ENCODE measurements around the gene NOL9. TPM values are rescaled to one million over a fixed set of nuclear protein-coding genes. Genes with fewer than 3 reads are reported as not detected.

NOL9 gene
- total and polyA plus RNA-seq, 10 of the 15 experiments (the other 5 are each of a cell fraction or from before 2014, with no cell fraction given): 3.9 to 35.9 (median 23.0) TPM

DNA sequence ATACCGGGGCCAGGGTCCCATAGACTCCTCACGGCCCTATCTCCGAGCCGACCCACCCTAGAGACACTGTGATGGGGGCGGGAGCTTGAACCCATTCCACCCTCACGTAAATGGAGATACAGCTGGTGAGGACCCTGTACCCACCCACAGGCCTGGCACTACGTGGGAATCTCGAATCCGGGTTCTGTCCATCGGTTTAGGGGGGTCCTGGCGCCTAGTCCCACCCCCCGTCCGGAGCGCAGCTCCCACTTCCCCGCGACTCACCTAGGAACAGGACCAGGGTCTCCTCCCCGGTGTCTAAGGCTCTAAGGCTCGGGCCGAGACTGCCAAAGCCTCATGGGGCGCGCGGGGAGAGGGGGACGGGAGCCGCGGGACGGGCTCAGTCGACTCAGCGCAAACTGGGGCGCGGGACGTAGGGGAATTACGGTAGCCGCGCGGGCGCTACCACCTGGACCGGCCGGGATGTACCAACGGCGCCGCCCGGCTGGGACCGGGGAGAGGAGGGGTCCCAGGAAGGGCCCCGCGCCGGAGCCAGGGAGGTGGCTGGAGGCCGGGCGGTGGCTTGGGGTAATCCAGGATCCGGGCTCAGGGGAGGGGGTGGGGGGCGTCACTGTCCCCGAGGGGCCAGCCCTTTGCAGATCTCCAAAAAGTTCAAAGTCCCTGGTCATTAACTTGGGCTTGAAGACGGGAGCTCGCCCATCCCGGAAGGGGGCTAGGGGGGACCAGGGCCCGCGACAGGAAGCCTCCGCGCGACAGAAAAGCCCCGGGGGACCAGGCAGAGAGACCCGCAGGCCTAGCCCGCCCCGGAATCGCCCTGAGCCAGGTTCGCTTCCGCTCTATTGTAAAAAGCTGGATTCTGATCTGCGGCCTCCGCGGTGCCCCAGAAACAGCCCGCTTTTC is 63.9 kb downstream of the NOL9 start:
- CTCF ChIA-PET: interaction anchor here (0.6 to 4.9 kb wide), 25 partner anchors 9 to 252 kb away, joined by 3 to 25 read pairs (median 4); partner anchors contain the start of genes NOL9, TAS1R1 and ZBTB48
- FAIRE-seq: no peak
- Histone ChIP-seq H4K20me1 (ENCODE audit: control insufficient read depth, insufficient read depth) (peaks cover 2% of the 10 kb centered on the region; the same call in 1 of the 2 replicates), H3K4me2 (ENCODE audit: control insufficient read depth, insufficient read depth) (peak overlapping the region; percentile 99), H3K27ac (ENCODE audit: control insufficient read depth, insufficient read depth) (peak overlapping the region; percentile 69), H3K4me1 (ENCODE audit: control insufficient read depth, insufficient read depth, low read length) (no peaks in the 10 kb centered on the region), H3K27me3 (replicated peaks in 1 of 2; ENCODE audit: control insufficient read depth in 2 of 2, insufficient read depth in 2 of 2, low read length in 1 of 2) (no peaks in the 10 kb centered on the region; a peak in 2 of 4 replicates), H3K36me3 (ENCODE audit: control insufficient read depth in 2 of 2, insufficient read depth in 2 of 2, low read length in 1 of 2) (no peaks in the 10 kb centered on the region), H3K9me3 (replicated peaks; ENCODE audit: control insufficient read depth, insufficient read depth, low read length) (no peaks in the 10 kb centered on the region), H3K4me3 (peak overlapping the region; percentile 89), H2AFZ (ENCODE audit: control insufficient read depth, low read depth, low read length) (peak overlapping the region; percentile 88), H3K79me2 (ENCODE audit: control insufficient read depth, insufficient read depth, low read length) (no peaks in the 10 kb centered on the region), H3K9ac (ENCODE audit: control insufficient read depth, insufficient read depth, low read length) (peak overlapping the region; percentile 81)
- BruUV-seq (replicated peaks): TSS peak; percentile 91
- POLR2A ChIA-PET: interaction anchor here (0.5 to 0.7 kb wide), 3 partner anchors 33 to 664 kb away, joined by 3 to 5 read pairs (median 3); no protein-coding TSS in a partner anchor
- intact Hi-C loops (cut with micrococcal nuclease; ENCODE audit: unreplicated experiment) (no loop called here), in situ Hi-C loops (cut with MboI) (loop anchor here (5.0 to 25.0 kb wide), 2 partner anchors 147 to 722 kb away; no protein-coding TSS in a partner anchor)
- ATAC-seq: peak; percentile 86
- 6% methylated on average over 62 of the region's 70 CpGs for WGBS (ENCODE audit: insufficient coverage, insufficient replicate concordance, low lambda C conversion rate, missing lambda C conversion rate)
- SMC1A ChIA-PET (ENCODE audit: uncharacterized antibody, unreplicated experiment): interaction anchor here (0.8 to 1.4 kb wide), 4 partner anchors 22 to 89 kb away, joined by 3 read pairs; partner anchors contain the start of gene ZBTB48
- peak; percentile 15 for DNase-seq (ENCODE audit: low read depth, low spot score)
- RAD21 ChIA-PET (ENCODE audit: unreplicated experiment): interaction anchor here (0.6 to 1.8 kb wide), 5 partner anchors 11 to 157 kb away, joined by 3 to 6 read pairs (median 5); no protein-coding TSS in a partner anchor
- TF ChIP-seq, protein P1, sequence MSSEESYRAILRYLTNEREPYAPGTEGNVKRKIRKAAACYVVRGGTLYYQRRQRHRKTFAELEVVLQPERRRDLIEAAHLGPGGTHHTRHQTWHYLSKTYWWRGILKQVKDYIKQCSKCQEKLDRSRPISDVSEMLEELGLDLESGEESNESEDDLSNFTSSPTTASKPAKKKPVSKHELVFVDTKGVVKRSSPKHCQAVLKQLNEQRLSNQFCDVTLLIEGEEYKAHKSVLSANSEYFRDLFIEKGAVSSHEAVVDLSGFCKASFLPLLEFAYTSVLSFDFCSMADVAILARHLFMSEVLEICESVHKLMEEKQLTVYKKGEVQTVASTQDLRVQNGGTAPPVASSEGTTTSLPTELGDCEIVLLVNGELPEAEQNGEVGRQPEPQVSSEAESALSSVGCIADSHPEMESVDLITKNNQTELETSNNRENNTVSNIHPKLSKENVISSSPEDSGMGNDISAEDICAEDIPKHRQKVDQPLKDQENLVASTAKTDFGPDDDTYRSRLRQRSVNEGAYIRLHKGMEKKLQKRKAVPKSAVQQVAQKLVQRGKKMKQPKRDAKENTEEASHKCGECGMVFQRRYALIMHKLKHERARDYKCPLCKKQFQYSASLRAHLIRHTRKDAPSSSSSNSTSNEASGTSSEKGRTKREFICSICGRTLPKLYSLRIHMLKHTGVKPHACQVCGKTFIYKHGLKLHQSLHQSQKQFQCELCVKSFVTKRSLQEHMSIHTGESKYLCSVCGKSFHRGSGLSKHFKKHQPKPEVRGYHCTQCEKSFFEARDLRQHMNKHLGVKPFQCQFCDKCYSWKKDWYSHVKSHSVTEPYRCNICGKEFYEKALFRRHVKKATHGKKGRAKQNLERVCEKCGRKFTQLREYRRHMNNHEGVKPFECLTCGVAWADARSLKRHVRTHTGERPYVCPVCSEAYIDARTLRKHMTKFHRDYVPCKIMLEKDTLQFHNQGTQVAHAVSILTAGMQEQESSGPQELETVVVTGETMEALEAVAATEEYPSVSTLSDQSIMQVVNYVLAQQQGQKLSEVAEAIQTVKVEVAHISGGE (CRISPR knock-in tag; IDR thresholded peaks at IDR 0.05): no peak
- TF ChIP-seq, protein P2, sequence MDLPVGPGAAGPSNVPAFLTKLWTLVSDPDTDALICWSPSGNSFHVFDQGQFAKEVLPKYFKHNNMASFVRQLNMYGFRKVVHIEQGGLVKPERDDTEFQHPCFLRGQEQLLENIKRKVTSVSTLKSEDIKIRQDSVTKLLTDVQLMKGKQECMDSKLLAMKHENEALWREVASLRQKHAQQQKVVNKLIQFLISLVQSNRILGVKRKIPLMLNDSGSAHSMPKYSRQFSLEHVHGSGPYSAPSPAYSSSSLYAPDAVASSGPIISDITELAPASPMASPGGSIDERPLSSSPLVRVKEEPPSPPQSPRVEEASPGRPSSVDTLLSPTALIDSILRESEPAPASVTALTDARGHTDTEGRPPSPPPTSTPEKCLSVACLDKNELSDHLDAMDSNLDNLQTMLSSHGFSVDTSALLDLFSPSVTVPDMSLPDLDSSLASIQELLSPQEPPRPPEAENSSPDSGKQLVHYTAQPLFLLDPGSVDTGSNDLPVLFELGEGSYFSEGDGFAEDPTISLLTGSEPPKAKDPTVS (IDR thresholded peaks at IDR 0.05; ENCODE audit: low read depth, low read length): no peak
- TF ChIP-seq IRF4 (IDR thresholded peaks at IDR 0.05; ENCODE audit: low read depth, low read length) (no peak), TAF1 (IDR thresholded peaks at IDR 0.05; ENCODE audit: borderline replicate concordance, low read depth, low read length) (no peak), HCFC1 (IDR thresholded peaks at IDR 0.05; ENCODE audit: low read length) (no peak), ESRRA (IDR thresholded peaks at IDR 0.05; ENCODE audit: low read length) (no peak), BHLHE40 (IDR thresholded peaks at IDR 0.05; ENCODE audit: borderline replicate concordance in 1 of 2, low read depth in 2 of 2, low read length in 1 of 2) (peak; percentile 85 to 89), PAX5 (IDR thresholded peaks at IDR 0.05; ENCODE audit: borderline replicate concordance, low read depth, low read length) (no peak), CHD1 (IDR thresholded peaks at IDR 0.05; ENCODE audit: low read depth, low read length) (peak; percentile 95), MTA3 (IDR thresholded peaks at IDR 0.05; ENCODE audit: borderline replicate concordance, low read length) (no peak), PML (IDR thresholded peaks at IDR 0.05; ENCODE audit: low read length) (no peak), POU2F2 (IDR thresholded peaks at IDR 0.05; ENCODE audit: borderline replicate concordance, low read depth, low read length) (0 out of 3 replicates have a peak, but pooled peaks have one; percentile 19)
- TF ChIP-seq, protein P3, sequence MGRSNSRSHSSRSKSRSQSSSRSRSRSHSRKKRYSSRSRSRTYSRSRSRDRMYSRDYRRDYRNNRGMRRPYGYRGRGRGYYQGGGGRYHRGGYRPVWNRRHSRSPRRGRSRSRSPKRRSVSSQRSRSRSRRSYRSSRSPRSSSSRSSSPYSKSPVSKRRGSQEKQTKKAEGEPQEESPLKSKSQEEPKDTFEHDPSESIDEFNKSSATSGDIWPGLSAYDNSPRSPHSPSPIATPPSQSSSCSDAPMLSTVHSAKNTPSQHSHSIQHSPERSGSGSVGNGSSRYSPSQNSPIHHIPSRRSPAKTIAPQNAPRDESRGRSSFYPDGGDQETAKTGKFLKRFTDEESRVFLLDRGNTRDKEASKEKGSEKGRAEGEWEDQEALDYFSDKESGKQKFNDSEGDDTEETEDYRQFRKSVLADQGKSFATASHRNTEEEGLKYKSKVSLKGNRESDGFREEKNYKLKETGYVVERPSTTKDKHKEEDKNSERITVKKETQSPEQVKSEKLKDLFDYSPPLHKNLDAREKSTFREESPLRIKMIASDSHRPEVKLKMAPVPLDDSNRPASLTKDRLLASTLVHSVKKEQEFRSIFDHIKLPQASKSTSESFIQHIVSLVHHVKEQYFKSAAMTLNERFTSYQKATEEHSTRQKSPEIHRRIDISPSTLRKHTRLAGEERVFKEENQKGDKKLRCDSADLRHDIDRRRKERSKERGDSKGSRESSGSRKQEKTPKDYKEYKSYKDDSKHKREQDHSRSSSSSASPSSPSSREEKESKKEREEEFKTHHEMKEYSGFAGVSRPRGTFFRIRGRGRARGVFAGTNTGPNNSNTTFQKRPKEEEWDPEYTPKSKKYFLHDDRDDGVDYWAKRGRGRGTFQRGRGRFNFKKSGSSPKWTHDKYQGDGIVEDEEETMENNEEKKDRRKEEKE (IDR thresholded peaks at IDR 0.05): peak; percentile 81
